Activated naive CD4-positive, alpha-beta T cell treated with anti-CD3 and anti-CD28 coated beads for 36 hours (primary cell): ENCODE data around the gene FAM13B. TPM values are rescaled to one million over a fixed set of nuclear protein-coding genes. Genes with fewer than 3 reads are reported as not detected.
"Not testable (repeated sequence)": the region's sequence is repeated elsewhere in the genome, so short reads cannot be mapped to it uniquely, and the experiment has no call there.

ENCODE experiments used
- CTCF ChIA-PET: fragments of 350-600 bp; sonication (Branson Sonifier 250); formaldehyde crosslinking; loops from one replicate; lab custom pipeline; 2021; ENCODE audit warnings: antibody characterized with exemption; lab: Charles Lee
- DNase-seq: peaks from one replicate; pipeline ENCODE4 v3.0.0-alpha.2; 2020
- H3K27ac Mint-ChIP-seq: one replicate; pipeline ENCODE4 v1.8.0; 2021; ENCODE audit warnings: mild to moderate bottlenecking, mixed read lengths
- H3K27me3 Mint-ChIP-seq: one replicate; pipeline ENCODE4 v1.8.0; 2021; ENCODE audit warnings: low read depth, mixed read lengths
- H3K36me3 Mint-ChIP-seq: one replicate; pipeline ENCODE4 v1.8.0; 2021; ENCODE audit warnings: low read depth, mixed read lengths
- H3K4me1 Mint-ChIP-seq: one replicate; pipeline ENCODE4 v1.8.0; 2021; ENCODE audit warnings: low read depth, mixed read lengths
- H3K4me3 Mint-ChIP-seq: one replicate; pipeline ENCODE4 v1.8.0; 2021; ENCODE audit warnings: mild to moderate bottlenecking, moderate library complexity, mixed read lengths
- H3K9me3 Mint-ChIP-seq: one replicate; pipeline ENCODE4 v1.8.0; 2021; ENCODE audit warnings: mixed read lengths
- intact Hi-C: fragments of 100-400 bp; cut with micrococcal nuclease; formaldehyde crosslinking; loops from one replicate; pipeline ENCODE4 v1.15.1; 2023
- total RNA-seq, 2 experiments: library from RNA; stranded (reverse); gene quantifications; one replicate each; pipeline ENCODE4 v1.2.3, GENCODE V29; 2021

FAM13B gene
- total RNA-seq, 2 experiments from 2014 or later: 9.4 to 14.5 TPM

DNA sequence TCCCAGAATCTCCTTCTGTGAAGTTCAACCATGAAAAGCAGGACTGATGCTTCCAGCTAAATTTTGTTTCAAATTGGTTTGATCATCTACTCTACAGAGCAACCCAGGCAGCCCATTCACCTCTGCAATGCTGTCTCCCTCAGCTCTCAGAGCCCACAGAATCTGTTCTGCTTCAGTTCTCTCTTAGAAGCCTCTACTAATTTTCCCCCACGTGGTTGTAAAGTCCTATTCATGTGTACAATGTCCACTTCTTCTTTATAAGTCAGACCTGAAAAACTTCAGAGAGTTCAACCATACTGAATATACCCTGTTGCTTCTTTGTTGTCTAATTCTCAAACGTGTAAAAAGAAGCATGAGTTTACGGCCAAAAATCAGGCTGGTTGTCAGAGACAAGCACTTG is 21.3 kb upstream of the FAM13B start:
- Mint-ChIP-seq H3K36me3 (no peaks in the 10 kb centered on the region), H3K4me1 (peaks cover 8% of the 10 kb centered on the region), H3K4me3 (no peak overlapping the region), H3K27ac (no peak overlapping the region), H3K9me3 (no peaks in the 10 kb centered on the region), H3K27me3 (no peaks in the 10 kb centered on the region)
- intact Hi-C loops: no loop called here
- CTCF ChIA-PET: interaction anchor here (1.0 to 2.8 kb wide), 3 partner anchors 15 to 18 kb away, joined by 4 to 16 read pairs (median 4); no protein-coding TSS in a partner anchor
- DNase-seq: no peak

DNA sequence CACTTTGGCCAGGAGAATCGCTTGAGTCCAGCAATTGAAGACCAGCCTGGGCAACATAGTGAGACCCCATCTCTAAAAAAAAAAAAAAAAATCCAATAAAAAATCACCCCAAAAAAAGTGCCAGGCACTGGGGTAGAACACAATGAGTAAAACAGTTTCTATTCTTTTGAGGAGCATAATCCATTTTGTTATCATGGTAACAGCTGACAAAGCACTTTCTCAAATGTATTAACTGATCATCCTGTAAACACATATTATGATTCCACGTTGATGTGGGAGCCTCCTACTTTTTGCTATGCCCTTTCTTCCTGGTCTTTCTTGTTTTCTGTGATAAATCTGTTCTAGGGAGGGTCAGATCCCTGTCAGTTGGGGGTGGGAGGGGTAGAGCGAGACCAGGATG is 20.7 kb upstream of the FAM13B start:
- Mint-ChIP-seq H3K27ac (no peak overlapping the region), H3K4me1 (peaks cover 8% of the 10 kb centered on the region), H3K27me3 (no peaks in the 10 kb centered on the region), H3K36me3 (no peaks in the 10 kb centered on the region), H3K9me3 (no peaks in the 10 kb centered on the region), H3K4me3 (no peak overlapping the region)
- CTCF ChIA-PET: interaction anchor here (0.7 to 1.4 kb wide), 3 partner anchors 14 to 16 kb away, joined by 4 read pairs; no protein-coding TSS in a partner anchor
- intact Hi-C loops: no loop called here
- no peak for DNase-seq

DNA sequence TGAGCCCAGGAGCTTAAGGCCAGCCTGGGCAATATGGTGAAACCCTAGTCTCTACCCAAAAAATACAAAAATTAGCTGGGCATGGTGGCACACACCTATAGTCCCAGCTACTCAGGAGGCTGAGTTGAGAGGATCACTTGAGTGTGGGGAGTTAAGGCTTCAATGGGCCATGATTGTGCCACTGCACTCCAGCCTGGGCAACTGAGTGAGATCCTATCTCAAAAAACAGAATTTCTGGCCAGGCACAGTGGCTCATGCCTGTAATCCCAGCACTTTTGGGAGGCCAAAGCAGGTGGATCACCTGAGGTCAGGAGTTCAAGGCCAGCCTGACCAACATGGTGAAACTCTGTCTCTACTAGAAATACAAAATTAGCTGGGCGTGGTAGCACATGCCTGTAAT is 19.8 kb upstream of the FAM13B start:
- H3K4me1 Mint-ChIP-seq, H3K4me3 Mint-ChIP-seq, H3K9me3 Mint-ChIP-seq, H3K36me3 Mint-ChIP-seq, intact Hi-C loops, H3K27ac Mint-ChIP-seq, H3K27me3 Mint-ChIP-seq, DNase-seq: not testable (repeated sequence)
- CTCF ChIA-PET: interaction anchor here (1.4 kb wide), 1 partner anchor 15 kb away, joined by 4 read pairs; no protein-coding TSS in a partner anchor

DNA sequence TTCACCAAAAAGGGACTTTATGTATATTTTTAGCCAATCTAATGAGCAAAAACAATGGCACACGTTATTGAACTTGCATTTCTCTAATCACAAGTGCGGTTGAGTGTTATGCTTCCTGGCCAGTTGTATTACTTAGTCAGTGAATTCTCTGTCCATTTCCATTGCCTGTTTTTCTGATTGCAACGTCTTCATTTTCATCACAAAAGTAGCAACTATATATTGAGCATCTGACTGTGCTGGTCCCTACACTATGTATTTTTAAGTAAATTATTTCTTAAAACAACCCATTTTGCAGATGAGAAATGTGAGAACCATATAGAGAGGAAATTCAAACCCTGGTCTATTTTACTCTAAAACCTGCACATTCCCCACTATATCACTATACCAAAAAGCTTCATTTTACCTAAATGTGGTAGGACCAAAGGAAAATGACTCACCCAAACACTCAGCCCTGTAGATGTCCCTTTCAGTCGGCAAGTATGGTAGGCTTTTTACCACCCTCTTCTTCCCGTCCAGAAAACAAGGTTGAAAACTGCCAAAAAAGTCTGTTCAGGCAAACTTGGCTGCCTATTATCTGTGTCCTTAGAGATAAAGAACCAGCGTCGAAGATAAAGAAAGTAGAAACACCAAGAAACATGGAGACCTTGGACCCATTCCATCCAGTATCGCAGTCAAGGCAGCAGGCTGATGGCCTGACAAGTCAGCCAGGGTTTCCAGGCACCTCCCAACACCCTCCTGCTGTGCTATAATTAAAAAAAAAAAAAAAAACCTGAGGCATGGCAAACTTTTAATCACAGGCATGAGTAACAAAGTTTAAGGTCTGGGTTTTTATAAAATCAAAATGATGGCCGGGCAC is 18.8 kb upstream of the FAM13B start:
- peaks cover 8% of the 10 kb centered on the region for H3K4me1 Mint-ChIP-seq

DNA sequence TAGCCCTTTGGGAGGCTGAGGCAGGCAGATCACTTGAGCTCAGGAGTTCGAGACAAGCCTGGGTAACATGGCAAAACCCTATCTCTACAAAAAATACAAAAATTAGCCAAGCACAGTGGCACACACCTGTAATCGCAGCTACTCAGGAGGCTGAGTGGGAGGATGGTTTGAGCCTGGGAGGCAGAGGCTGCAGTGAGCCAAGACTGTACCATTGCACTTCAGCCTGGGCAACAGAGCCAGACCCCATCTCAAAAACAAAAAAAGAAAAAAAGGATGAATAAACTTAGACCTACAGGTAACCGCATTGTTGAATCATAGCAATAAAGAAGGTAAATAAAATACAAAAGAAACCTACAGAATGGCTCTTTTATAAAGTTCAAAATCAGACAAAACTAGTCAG is 12.4 kb upstream of the FAM13B start:
- H3K9me3 Mint-ChIP-seq, intact Hi-C loops, H3K27ac Mint-ChIP-seq, H3K27me3 Mint-ChIP-seq, DNase-seq, H3K36me3 Mint-ChIP-seq, H3K4me1 Mint-ChIP-seq, H3K4me3 Mint-ChIP-seq: not testable (repeated sequence)
- CTCF ChIA-PET: interaction anchor here (2.2 kb wide), 1 partner anchor 9 kb away, joined by 11 read pairs; no protein-coding TSS in a partner anchor

More for the DNA sequence above, 18.8 kb upstream of the FAM13B start:
- H3K27ac Mint-ChIP-seq: no peak overlapping the region
- H3K9me3 Mint-ChIP-seq: no peaks in the 10 kb centered on the region
- intact Hi-C loops: no loop called here
- H3K36me3 Mint-ChIP-seq: no peaks in the 10 kb centered on the region
- no peak overlapping the region for H3K4me3 Mint-ChIP-seq
- CTCF ChIA-PET: no interaction called here
- H3K27me3 Mint-ChIP-seq: no peaks in the 10 kb centered on the region
- DNase-seq: no peak

DNA sequence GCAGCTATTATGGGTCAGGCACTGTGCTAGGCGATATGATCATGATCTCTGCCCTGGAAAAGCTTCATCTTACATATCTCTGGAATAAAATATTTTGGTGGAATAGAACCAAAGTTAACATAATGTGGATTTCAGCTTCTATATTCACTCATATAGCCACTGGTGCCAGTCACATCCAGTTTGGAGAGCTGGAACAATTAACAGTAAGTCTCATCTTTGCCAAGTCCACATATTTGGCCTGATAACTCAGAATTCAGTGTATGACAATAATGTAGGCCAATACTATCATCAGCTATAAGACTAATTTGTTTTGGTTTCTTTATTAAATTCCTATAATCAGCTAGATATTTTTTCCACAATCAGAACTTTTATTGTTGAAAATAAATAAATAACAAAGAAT is 5.9 kb upstream of the FAM13B start:
- Mint-ChIP-seq H3K4me3 (no peak overlapping the region), H3K27ac (no peak overlapping the region), H3K36me3 (no peaks in the 10 kb centered on the region), H3K9me3 (no peaks in the 10 kb centered on the region), H3K27me3 (no peaks in the 10 kb centered on the region), H3K4me1 (peaks cover 13% of the 10 kb centered on the region)
- DNase-seq: no peak
- intact Hi-C loops: no loop called here
- CTCF ChIA-PET: interaction anchor here (0.6 to 7.9 kb wide), 9 partner anchors 15 to 398 kb away, joined by 3 to 243 read pairs (median 4); no protein-coding TSS in a partner anchor

GRCh38 chr5:138037907-138038633 is 5.2 kb upstream of the FAM13B start:
- Mint-ChIP-seq H3K4me1 (peaks cover 17% of the 10 kb centered on the region), H3K27me3 (no peaks in the 10 kb centered on the region), H3K27ac (no peak overlapping the region), H3K9me3 (no peaks in the 10 kb centered on the region), H3K4me3 (no peak overlapping the region), H3K36me3 (no peaks in the 10 kb centered on the region)
- no peak for DNase-seq
- intact Hi-C loops: no loop called here
- CTCF ChIA-PET: interaction anchor here (0.6 to 7.9 kb wide), 9 partner anchors 16 to 397 kb away, joined by 3 to 243 read pairs (median 11); no protein-coding TSS in a partner anchor

DNA sequence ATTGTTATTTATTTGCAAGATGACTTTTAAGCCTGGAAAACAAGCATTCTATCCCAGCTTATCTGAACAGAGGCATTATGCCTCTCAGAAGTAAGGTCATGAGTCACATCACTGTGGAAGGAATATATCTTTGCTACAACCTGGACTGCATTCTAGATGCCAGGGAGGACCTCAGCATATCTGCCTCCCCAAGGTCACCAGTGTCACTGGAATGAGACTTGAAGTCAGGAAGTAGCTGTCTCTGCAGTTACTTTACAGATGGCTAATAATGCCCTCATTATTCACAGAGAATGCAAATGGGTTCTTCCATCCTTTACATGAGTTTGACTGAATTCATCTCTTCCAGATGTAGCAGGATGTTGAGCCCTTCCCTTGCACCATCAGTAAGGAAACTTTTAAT is 4.4 kb upstream of the FAM13B start:
- no peak for DNase-seq
- peaks cover 2% of the 10 kb centered on the region for H3K36me3 Mint-ChIP-seq
- no peak overlapping the region for H3K27ac Mint-ChIP-seq
- no peaks in the 10 kb centered on the region for H3K27me3 Mint-ChIP-seq
- no peaks in the 10 kb centered on the region for H3K9me3 Mint-ChIP-seq
- CTCF ChIA-PET: interaction anchor here (1.2 to 7.9 kb wide), 10 partner anchors 7 to 258 kb away, joined by 3 to 243 read pairs (median 11); partner anchors contain the start of gene PKD2L2
- intact Hi-C loops: no loop called here
- H3K4me3 Mint-ChIP-seq: no peak overlapping the region
- peaks cover 17% of the 10 kb centered on the region for H3K4me1 Mint-ChIP-seq

GRCh38 chr5:138035605-138036537 is 3.0 kb upstream of the FAM13B start:
- Mint-ChIP-seq H3K4me3 (no peak overlapping the region), H3K4me1 (peaks cover 31% of the 10 kb centered on the region)
- intact Hi-C loops: loop anchor here (1.0 kb wide), 4 partner anchors 32 to 257 kb away; partner anchors contain the start of gene BRD8

GRCh38 chr5:138033907-138034306 is 1.0 kb upstream of the FAM13B start:
- peak overlapping the region; percentile 98 for H3K4me3 Mint-ChIP-seq
- peaks cover 9% of the 10 kb centered on the region for H3K36me3 Mint-ChIP-seq
- intact Hi-C loops: loop anchor here (1.0 to 5.0 kb wide), 7 partner anchors 35 to 298 kb away; partner anchors contain the start of genes CDC23, CDC25C, HNRNPA0 and KIF20A
- peak overlapping the region; percentile 94 for H3K27ac Mint-ChIP-seq
- DNase-seq: no peak
- H3K27me3 Mint-ChIP-seq: no peaks in the 10 kb centered on the region
- H3K9me3 Mint-ChIP-seq: no peaks in the 10 kb centered on the region
- H3K4me1 Mint-ChIP-seq: peaks cover 50% of the 10 kb centered on the region
- CTCF ChIA-PET: interaction anchor here (0.7 to 7.9 kb wide), 9 partner anchors 31 to 414 kb away, joined by 3 to 243 read pairs (median 4); no protein-coding TSS in a partner anchor

More at GRCh38 chr5:138035605-138036537, 3.0 kb upstream of the FAM13B start:
- no peaks in the 10 kb centered on the region for H3K27me3 Mint-ChIP-seq
- peaks cover 5% of the 10 kb centered on the region for H3K36me3 Mint-ChIP-seq
- CTCF ChIA-PET: interaction anchor here (0.6 to 7.9 kb wide), 33 partner anchors 9 to 381 kb away, joined by 3 to 243 read pairs (median 4); partner anchors contain the start of genes BRD8, KIF20A and PKD2L2
- peak; percentile 76 for DNase-seq
- H3K9me3 Mint-ChIP-seq: no peaks in the 10 kb centered on the region
- H3K27ac Mint-ChIP-seq: no peak overlapping the region

DNA sequence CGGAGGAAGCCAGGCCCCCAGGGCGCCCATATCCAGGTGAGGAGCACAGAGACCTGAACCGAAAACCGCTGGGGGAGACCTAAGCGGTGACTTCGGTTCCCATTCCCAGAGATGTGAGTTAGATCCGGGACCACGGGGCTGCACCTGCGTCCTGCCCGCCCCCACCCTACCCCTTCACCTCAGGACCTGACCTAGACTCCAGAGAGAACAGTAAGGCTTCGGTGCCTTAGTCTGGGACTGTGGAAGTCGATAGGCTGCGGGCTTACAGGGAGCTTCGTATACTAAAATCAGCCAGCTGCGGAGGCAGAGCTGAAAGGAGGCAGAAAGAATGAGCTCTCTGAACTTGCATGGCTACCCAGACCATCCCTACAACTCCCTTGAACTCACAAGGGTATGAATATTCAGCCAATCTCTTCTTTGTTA is 518 bp upstream of the FAM13B start:
- H3K27me3 Mint-ChIP-seq: no peaks in the 10 kb centered on the region
- no peaks in the 10 kb centered on the region for H3K9me3 Mint-ChIP-seq
- peak; percentile 60 for DNase-seq
- intact Hi-C loops: loop anchor here (1.0 to 5.0 kb wide), 7 partner anchors 35 to 299 kb away; partner anchors contain the start of genes CDC23, CDC25C, HNRNPA0 and KIF20A
- H3K4me1 Mint-ChIP-seq: peaks cover 52% of the 10 kb centered on the region
- peaks cover 10% of the 10 kb centered on the region for H3K36me3 Mint-ChIP-seq
- CTCF ChIA-PET: interaction anchor here (0.7 to 7.9 kb wide), 9 partner anchors 9 to 414 kb away, joined by 3 to 243 read pairs (median 4); no protein-coding TSS in a partner anchor
- H3K4me3 Mint-ChIP-seq: peak overlapping the region; percentile 98
- H3K27ac Mint-ChIP-seq: peak overlapping the region; percentile 94
